Transverse colon (tissue), 4 donors: Measurements from ENCODE around the gene ABL1. TPM values are rescaled to one million over a fixed set of nuclear protein-coding genes. Genes with fewer than 3 reads are reported as not detected.

Experiments used
- DNase-seq: peaks from one replicate; pipeline ENCODE4 v3.0.0-alpha.2; 2019
- H3K27ac ChIP-seq, 4 donors: fragments of 200-600 bp; sonication (generic); 2 replicates each; pipeline ENCODE4 v1.5.1; 2016 to 2018; ENCODE audit warnings: inconsistent platforms in 4 of 4
- H3K27me3 ChIP-seq: fragments of 200-600 bp; sonication (generic); 2 replicates; pipeline ENCODE4 v1.5.1; 2017; ENCODE audit warnings: inconsistent platforms
- H3K36me3 ChIP-seq, 4 donors: fragments of 200-600 bp; sonication (generic); 2 replicates each; pipeline ENCODE4 v1.5.1; 2017 to 2019; ENCODE audit warnings: inconsistent platforms in 4 of 4
- H3K4me1 ChIP-seq, 4 donors: fragments of 200-600 bp; sonication (generic); 2 replicates each; pipeline ENCODE4 v1.5.1; 2017 to 2020; ENCODE audit warnings: inconsistent platforms in 4 of 4
- H3K4me3 ChIP-seq, 4 donors: fragments of 200-600 bp; sonication (generic); 1 replicate in 1 of 4; 2 replicates in 3 of 4; pipeline versions ENCODE4 v1.5.1 to v1.6.1; 2017 to 2019; ENCODE audit warnings: inconsistent platforms in 4 of 4
- H3K9me3 ChIP-seq, 2 donors: fragments of 200-600 bp; sonication (generic); 2 replicates each; pipeline ENCODE4 v1.5.1; 2017 to 2019; ENCODE audit warnings: inconsistent platforms in 2 of 2
- EP300 ChIP-seq: sonication (generic); formaldehyde crosslinking; IDR thresholded peaks from one replicate; pipeline ENCODE4 v1.6.1; 2017; ENCODE audit warnings: antibody characterized with exemption, low read depth
- POLR2A ChIP-seq: fragments of 450-650 bp; IDR thresholded peaks from one replicate; pipeline ENCODE4 v1.6.1; 2016; ENCODE audit warnings: antibody characterized with exemption, mild to moderate bottlenecking, moderate library complexity
- POLR2AphosphoS5 ChIP-seq, 3 donors: sonication (generic); formaldehyde crosslinking; IDR thresholded peaks; one replicate each; pipeline ENCODE4 v1.6.1; 2016; ENCODE audit warnings: antibody characterized with exemption in 3 of 3
- WGBS, 2 donors: methylation state at CpG; one replicate each; pipeline ENCODE4 v1.1.5; 2018; ENCODE audit warnings: low coverage in 1 of 2; 5-methylcytosine and 5-hydroxymethylcytosine counted together
- in situ Hi-C, 4 donors: fragments of 200-750 bp; cut with MboI; loops; one replicate each; pipeline versions ENCODE4 v1.15.0 to v1.15.1; 2017; ENCODE audit warnings: low sequenced_read_pairs in 3 of 4, low pct_ligation_motif_present in 1 of 4, low pct_unique_long_range_greater_than_20kb in 1 of 4
- intact Hi-C: fragments of 100-400 bp; cut with DNase I; formaldehyde crosslinking; loops from one replicate; pipeline ENCODE4 v1.15.1; 2023; ENCODE audit warnings: low total_unique reads
- total RNA-seq, 4 donors: library from RNA; depleted of rRNA; stranded (reverse); fragments of >200 nt; gene quantifications; one replicate each; pipeline ENCODE4 v1.1.0, GENCODE V29; 2016
- TF ChIP-seq, protein P1 (sequence below), 5 experiments: fragments of 200-600 bp in 3 of 5; fragments of 450-650 bp in 2 of 5; sonication (generic) in 3 of 5; IDR thresholded peaks; 1 replicate in 2 of 5; 2 replicates in 3 of 5; pipeline ENCODE4 v1.5.1; 2016 to 2017; ENCODE audit warnings: antibody characterized with exemption in 5 of 5, inconsistent platforms in 3 of 5, mild to moderate bottlenecking in 2 of 5, moderate library complexity in 1 of 5

ABL1 gene
- total RNA-seq, 4 donors from 2014 or later, result 66.9 to 97.1 (median 81.8) TPM

DNA sequence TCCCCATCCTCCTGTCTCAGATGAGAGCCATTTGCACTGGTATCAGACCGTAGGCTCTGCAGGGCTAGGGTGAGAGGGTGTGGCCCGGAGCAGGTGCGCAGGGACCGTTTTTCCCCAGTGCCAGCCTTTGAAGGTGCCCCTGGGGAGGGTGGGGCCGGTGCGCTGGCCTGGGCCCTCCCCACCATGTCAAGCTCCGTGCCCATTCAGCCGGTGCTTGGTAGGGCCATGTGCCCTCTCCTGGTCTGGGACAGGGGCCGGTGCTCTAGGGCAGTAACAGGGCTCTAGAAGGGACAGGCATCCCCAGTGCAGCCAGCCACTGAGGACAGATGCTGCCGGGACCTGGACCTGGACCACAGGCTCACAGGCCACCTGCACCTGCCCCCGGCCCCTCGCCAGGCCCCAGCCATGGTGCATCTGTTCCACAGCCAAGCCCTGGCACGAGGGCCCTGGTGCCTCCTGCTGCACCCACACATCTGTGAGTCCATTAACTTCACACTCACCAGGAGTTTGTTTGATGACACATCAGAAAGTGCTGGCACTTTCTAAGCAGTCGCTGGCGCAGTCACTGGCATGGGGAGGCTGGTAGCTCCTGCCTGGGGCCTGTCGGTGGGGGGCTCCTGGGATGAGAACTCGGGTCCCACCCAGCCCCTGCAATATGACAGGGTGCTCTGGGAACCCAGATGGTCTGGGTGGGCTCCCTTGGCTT lies 66.6 kb downstream of the ABL1 start:
- intact Hi-C loops (no loop called here), in situ Hi-C loops (no loop called here)

DNA sequence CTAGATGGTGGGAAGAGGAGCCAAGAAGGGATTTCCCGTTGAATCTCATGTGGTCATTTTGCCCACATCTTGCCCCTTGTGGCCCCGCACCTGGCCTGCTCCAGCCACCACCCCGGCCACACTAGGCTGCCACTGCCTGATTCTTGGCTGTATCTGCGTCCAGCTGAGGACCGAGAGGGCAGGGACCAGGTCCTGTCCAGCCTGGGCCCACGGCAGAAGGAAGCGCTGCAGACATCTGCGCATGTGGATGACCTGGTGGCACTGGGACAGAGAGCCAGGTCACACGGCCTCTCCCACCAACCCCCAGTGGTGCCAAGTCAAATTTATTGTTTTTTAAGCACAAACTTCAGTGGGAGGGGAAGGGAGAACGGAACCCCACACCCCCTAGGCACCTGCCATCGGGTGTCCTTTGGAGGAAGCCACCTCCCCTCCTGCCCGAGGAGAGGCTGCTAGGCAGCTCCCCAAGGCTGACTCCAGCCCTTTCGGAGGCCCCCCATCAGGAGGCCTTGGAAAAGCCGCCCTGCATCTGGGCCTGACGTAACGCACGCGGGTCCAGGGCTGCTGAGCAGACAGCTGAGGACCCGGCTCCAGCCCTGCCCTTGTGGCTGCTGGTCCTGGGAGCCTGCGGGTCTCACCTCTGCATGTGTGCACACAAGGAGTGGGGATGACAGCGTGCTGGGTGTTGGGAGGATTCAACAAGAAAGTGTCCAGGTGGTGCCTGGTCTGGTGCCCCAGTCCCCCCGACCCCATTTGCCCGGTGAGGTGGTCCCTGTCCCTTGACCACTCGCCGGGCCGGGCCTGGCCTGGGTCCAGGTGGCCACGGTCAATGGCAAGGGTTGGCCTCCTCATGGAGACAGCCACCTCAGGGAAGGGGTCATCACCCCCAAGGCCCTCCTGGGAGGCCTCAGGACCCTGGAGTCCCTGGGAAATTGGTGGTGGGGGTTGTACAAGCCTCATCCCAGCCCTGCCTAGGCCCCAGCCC lies 67.4 kb downstream of the ABL1 start:
- DNase-seq, result no peak
- TF ChIP-seq EP300, result no peak
- in situ Hi-C loops (no loop called here), intact Hi-C loops (no loop called here)
- Histone ChIP-seq H3K4me1 (peaks cover 0 to 10% (median 2%) of the 10 kb centered on the region in 4 donors), H3K4me3 (no peak overlapping the region), H3K27me3 (peaks cover 34% of the 10 kb centered on the region), H3K36me3 (no peaks in the 10 kb centered on the region), H3K9me3 (no peaks in the 10 kb centered on the region), H3K27ac (no peak overlapping the region)
- 60 to 76% methylated on average over 3 to 26 of the region's 27 CpGs for WGBS, 2 donors

More for the DNA sequence above, 66.6 kb downstream of the ABL1 start:
- DNase-seq, result no peak
- peaks cover 38% of the 10 kb centered on the region for H3K27me3 ChIP-seq
- no peak overlapping the region for H3K4me3 ChIP-seq
- no peaks in the 10 kb centered on the region for H3K36me3 ChIP-seq
- H3K27ac ChIP-seq, result no peak overlapping the region
- TF ChIP-seq, protein P1, sequence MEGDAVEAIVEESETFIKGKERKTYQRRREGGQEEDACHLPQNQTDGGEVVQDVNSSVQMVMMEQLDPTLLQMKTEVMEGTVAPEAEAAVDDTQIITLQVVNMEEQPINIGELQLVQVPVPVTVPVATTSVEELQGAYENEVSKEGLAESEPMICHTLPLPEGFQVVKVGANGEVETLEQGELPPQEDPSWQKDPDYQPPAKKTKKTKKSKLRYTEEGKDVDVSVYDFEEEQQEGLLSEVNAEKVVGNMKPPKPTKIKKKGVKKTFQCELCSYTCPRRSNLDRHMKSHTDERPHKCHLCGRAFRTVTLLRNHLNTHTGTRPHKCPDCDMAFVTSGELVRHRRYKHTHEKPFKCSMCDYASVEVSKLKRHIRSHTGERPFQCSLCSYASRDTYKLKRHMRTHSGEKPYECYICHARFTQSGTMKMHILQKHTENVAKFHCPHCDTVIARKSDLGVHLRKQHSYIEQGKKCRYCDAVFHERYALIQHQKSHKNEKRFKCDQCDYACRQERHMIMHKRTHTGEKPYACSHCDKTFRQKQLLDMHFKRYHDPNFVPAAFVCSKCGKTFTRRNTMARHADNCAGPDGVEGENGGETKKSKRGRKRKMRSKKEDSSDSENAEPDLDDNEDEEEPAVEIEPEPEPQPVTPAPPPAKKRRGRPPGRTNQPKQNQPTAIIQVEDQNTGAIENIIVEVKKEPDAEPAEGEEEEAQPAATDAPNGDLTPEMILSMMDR (IDR thresholded peaks at IDR 0.05), result no peak
- TF ChIP-seq POLR2A, result no peak
- TF ChIP-seq EP300, result no peak
- no peak for TF ChIP-seq POLR2AphosphoS5 (IDR thresholded peaks at IDR 0.05)
- 38% methylated on average over 15 of the region's 17 CpGs; no CpG with 5 or more reads in 1 of the 2 donors for WGBS, 2 donors
- H3K4me1 ChIP-seq, result peaks cover 0 to 10% (median 2%) of the 10 kb centered on the region in 4 donors
- H3K9me3 ChIP-seq, result no peaks in the 10 kb centered on the region

DNA sequence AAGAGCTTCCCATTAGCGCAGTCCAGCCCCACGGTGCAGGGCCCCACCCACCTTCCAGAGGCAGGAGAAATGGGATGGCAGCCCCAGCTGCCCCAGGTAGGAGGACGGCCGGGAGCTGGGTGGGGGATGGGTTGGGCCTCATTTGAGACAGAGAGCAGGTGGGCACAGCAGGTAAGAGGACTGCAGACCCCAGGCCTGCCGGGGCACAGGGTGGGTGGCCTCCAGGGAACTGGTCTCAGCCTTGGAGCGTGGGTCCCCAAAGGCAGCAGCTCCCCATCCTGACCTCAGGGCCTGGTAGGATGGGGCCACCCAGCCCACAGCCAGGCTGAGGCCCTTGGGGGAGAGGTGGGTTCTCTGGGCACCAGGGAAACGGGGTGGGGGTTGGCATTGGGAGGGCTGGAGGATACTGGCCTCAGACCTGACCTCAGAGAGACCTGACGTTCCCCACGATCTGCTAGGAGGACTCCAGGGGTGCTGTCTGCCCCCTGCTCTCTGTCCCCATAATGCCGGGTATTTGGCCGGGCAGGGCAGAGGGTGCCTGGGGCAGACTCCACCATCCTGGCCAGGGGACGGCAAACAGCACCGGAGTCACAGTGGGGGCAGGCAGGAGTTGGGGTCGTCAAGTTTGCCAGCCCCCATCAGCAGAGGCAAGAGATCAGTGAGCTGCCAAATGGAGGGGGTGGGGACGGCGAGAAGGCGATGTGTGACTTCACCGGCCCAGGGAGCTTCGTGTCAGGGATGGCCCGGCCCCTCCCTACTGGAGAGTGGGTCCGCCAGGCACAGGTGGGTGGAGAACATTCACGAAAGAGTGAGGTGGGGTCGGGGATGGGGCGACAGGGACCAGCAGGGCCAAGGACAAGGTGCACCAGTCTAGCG lies 68.4 kb downstream of the ABL1 start:
- Histone ChIP-seq H3K36me3 (no peaks in the 10 kb centered on the region), H3K9me3 (no peaks in the 10 kb centered on the region), H3K27me3 (peaks cover 24% of the 10 kb centered on the region), H3K27ac (no peak overlapping the region), H3K4me3 (no peak overlapping the region), H3K4me1 (peaks cover 0 to 1% (median under 1%) of the 10 kb centered on the region in 4 donors)
- WGBS, 2 donors, result 77% methylated on average over 25 of the region's 25 CpGs; no CpG with 5 or more reads in 1 of the 2 donors
- TF ChIP-seq EP300 (no peak), POLR2AphosphoS5 (IDR thresholded peaks at IDR 0.05) (no peak), POLR2A (no peak)
- TF ChIP-seq, protein P1 (IDR thresholded peaks at IDR 0.05), result no peak
- no peak for DNase-seq
- in situ Hi-C loops (no loop called here), intact Hi-C loops (no loop called here)

DNA sequence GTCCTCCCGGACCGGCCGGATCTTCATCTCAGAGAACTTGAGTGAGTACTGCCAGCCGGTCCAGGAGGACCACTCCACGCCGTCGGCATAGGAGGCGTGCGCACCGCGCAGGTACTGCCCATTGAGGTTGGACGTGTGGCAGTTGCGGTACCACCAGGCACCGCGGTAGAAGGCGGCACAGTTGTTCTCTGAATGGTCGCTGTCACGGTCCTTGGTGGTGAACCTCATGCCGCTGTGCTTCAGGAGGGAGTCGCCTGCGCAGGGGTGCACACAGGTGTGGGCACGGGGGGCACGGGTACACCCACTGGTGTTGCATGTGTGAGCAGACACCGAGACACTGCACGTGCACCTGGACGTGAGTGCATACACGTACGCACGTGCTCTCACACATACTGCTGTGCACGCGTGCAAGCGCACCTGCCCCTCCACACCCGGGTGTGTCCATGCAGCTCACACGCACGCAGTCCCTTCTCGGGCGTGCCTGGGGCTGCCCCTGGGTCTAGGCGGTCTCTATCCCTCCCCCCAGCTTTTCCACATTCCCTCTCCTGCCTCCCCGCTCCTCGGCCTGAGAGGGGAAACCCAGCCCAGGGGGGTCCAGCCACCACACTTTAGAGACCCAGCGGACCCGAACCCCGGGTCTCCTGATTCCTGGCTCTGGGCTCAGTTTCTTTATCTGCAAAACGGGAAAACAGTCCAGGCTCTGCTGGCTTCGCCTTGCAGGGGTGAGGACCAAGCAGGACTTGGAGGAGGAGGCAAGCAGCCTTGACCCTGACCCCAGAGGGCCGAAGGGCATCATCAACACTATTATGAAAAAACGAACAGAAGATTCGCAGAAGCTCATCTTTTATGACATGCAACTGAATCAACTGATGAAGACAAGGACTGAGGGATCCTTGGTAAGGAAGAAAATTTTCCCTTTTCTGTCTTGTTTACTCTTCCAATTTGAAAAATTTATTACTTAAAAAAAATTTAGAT lies 69.3 kb downstream of the ABL1 start:
- in situ Hi-C loops, result no loop called here
- no peak overlapping the region for H3K27ac ChIP-seq
- H3K4me3 ChIP-seq, result no peak overlapping the region
- WGBS, 2 donors, result 70 to 88% methylated on average over 3 to 45 of the region's 48 CpGs
- no peaks in the 10 kb centered on the region for H3K9me3 ChIP-seq
- DNase-seq, result no peak
- no peaks in the 10 kb centered on the region for H3K4me1 ChIP-seq
- peaks cover 23% of the 10 kb centered on the region for H3K27me3 ChIP-seq
- TF ChIP-seq POLR2A, result no peak
- intact Hi-C loops, result no loop called here
- H3K36me3 ChIP-seq, result no peaks in the 10 kb centered on the region
